HG03039 (cell line): ENCODE measurements around the gene ATP2A3.
"Not testable (repeated sequence)": the region's sequence is repeated elsewhere in the genome, so short reads cannot be mapped to it uniquely, and the experiment has no call there.

Experiments used
- ATAC-seq: cut with Tn5 transposase; IDR thresholded peaks from one replicate; pipeline ENCODE4 v1.9.1; 2021; ENCODE audit warnings: mild to moderate bottlenecking, moderate library complexity; ENCODE audit not compliant: unreplicated experiment

Gene ATP2A3

GRCh38 chr17:3992370-3992769 is 28.1 kb upstream of the ATP2A3 start:
- no peak for ATAC-seq

GRCh38 chr17:3991699-3992098 is 27.5 kb upstream of the ATP2A3 start:
- ATAC-seq, result not testable (repeated sequence)

- ATAC-seq, result no peak
These were observed 26.3 kb upstream of the ATP2A3 start for GRCh38 chr17:3990386-3991127.

- no peak for ATAC-seq
These were observed 25.0 kb upstream of the ATP2A3 start for GRCh38 chr17:3989041-3989886.

GRCh38 chr17:3988297-3989040 is 24.2 kb upstream of the ATP2A3 start:
- no peak for ATAC-seq

GRCh38 chr17:3986939-3987335 is 22.7 kb upstream of the ATP2A3 start:
- ATAC-seq, result no peak

- ATAC-seq, result no peak
These were observed 22.2 kb upstream of the ATP2A3 start for GRCh38 chr17:3986270-3986938.

GRCh38 chr17:3985846-3986245 is 21.6 kb upstream of the ATP2A3 start:
- no peak for ATAC-seq

GRCh38 chr17:3983606-3984484 is 19.6 kb upstream of the ATP2A3 start:
- no peak for ATAC-seq

GRCh38 chr17:3982541-3983017 is 18.3 kb upstream of the ATP2A3 start:
- ATAC-seq, result no peak

- no peak for ATAC-seq
These were observed 17.9 kb upstream of the ATP2A3 start for GRCh38 chr17:3982113-3982512.

GRCh38 chr17:3981455-3981854 is 17.2 kb upstream of the ATP2A3 start:
- ATAC-seq, result no peak

- ATAC-seq, result no peak
These were observed 16.3 kb upstream of the ATP2A3 start for GRCh38 chr17:3980381-3981014.

GRCh38 chr17:3979290-3979611 is 15.0 kb upstream of the ATP2A3 start:
- no peak for ATAC-seq

GRCh38 chr17:3978421-3979289 is 14.4 kb upstream of the ATP2A3 start:
- no peak for ATAC-seq

- ATAC-seq, result no peak
These were observed 13.2 kb upstream of the ATP2A3 start for GRCh38 chr17:3977387-3977786.

- ATAC-seq, result no peak
These were observed 12.5 kb upstream of the ATP2A3 start for GRCh38 chr17:3976675-3977171.

GRCh38 chr17:3974980-3975379 is 10.7 kb upstream of the ATP2A3 start:
- no peak for ATAC-seq
